NCI-H748 (cell line): ENCODE results near the gene DAGLA.

Source experiments
- DNase-seq: peaks from one replicate; lab custom pipeline; 2025; ENCODE audit not compliant: unreplicated experiment; lab: John Stamatoyannopoulos, UW

Gene DAGLA

GRCh38 chr11:61745781-61746441 lies 65.7 kb downstream of the DAGLA start:
- DNase-seq, result peak; percentile 14

GRCh38 chr11:61746442-61747191 lies 66.4 kb downstream of the DAGLA start:
- no peak for DNase-seq

- DNase-seq, result peak; percentile 26
Observed at GRCh38 chr11:61747192-61747966, 67.2 kb downstream of the DAGLA start.

- no peak for DNase-seq
Observed at GRCh38 chr11:61747967-61748285, 67.7 kb downstream of the DAGLA start.

GRCh38 chr11:61749591-61750217 lies 69.5 kb downstream of the DAGLA start:
- no peak for DNase-seq

- DNase-seq, result no peak
Observed at GRCh38 chr11:61750631-61751273, 70.6 kb downstream of the DAGLA start.

GRCh38 chr11:61751384-61751783 lies 71.2 kb downstream of the DAGLA start:
- no peak for DNase-seq

- peak; percentile 54 for DNase-seq
Observed at GRCh38 chr11:61752117-61752924, 72.1 kb downstream of the DAGLA start, which contains the start of gene MYRF. MYRF (plus strand) TSS chr11:61752636; CDS start chr11:61752745, 109 bp downstream.

- DNase-seq, result no peak
Observed at GRCh38 chr11:61752925-61753521, 72.8 kb downstream of the DAGLA start.

GRCh38 chr11:61753672-61754071 lies 73.5 kb downstream of the DAGLA start:
- DNase-seq, result no peak

- no peak for DNase-seq
Observed at GRCh38 chr11:61754534-61755482, 74.6 kb downstream of the DAGLA start.

- DNase-seq, result no peak
Observed at GRCh38 chr11:61756147-61756451, 75.9 kb downstream of the DAGLA start.

- DNase-seq, result no peak
Observed at GRCh38 chr11:61756452-61757212, 76.4 kb downstream of the DAGLA start.

- DNase-seq, result no peak
Observed at GRCh38 chr11:61757213-61757862, 77.1 kb downstream of the DAGLA start.

- DNase-seq, result no peak
Observed at GRCh38 chr11:61760946-61761345, 80.8 kb downstream of the DAGLA start.

- DNase-seq, result no peak
Observed at GRCh38 chr11:61761440-61762222, 81.4 kb downstream of the DAGLA start.

- DNase-seq, result no peak
Observed at GRCh38 chr11:61762223-61762615, 82.0 kb downstream of the DAGLA start.
